Pancreas (tissue), 10 donors: ENCODE measurements around the gene CES3. TPM values are rescaled to one million over a fixed set of nuclear protein-coding genes. Genes with fewer than 3 reads are reported as not detected.
"Not testable (repeated sequence)": the region's sequence is repeated elsewhere in the genome, so short reads cannot be mapped to it uniquely, and the experiment has no call there.

Source experiments
- ATAC-seq, 4 donors: fragments of 200-7000 bp; cut with Tn5 transposase; one replicate each; pipeline versions ENCODE4 v1.8.0 to v1.9.1; 2020; ENCODE audit warnings: mild to moderate bottlenecking in 4 of 4, moderate library complexity in 4 of 4
- DNase-seq, 6 donors: peaks; one replicate each; pipeline ENCODE4 v3.0.0-alpha.2; 2020
- FAIRE-seq: peaks from 2 replicates; lab custom pipeline; 2012; peaks lifted over from hg19 to GRCh38; lab: Jason Lieb, UNC
- H3K27ac ChIP-seq, 4 donors: fragments of 200-600 bp; sonication (generic); 1 replicate in 3 of 4; 2 replicates in 1 of 4; pipeline versions ENCODE4 v1.5.0 to v1.8.0; 2020
- H3K27me3 ChIP-seq, 4 donors: fragments of 200-600 bp; one replicate each; pipeline ENCODE4 v1.8.0; 2021
- H3K36me3 ChIP-seq, 3 donors: fragments of 200-600 bp; sonication (generic) in 1 of 3; one replicate each; pipeline versions ENCODE4 v1.5.0 to v1.8.0; 2020 to 2021
- H3K4me1 ChIP-seq, 3 donors: fragments of 200-600 bp; one replicate each; pipeline ENCODE4 v1.8.0; 2021
- H3K4me3 ChIP-seq, 4 donors: fragments of 200-600 bp; sonication (generic) in 2 of 4; one replicate each; pipeline versions ENCODE4 v1.5.0 to v1.8.0; 2020 to 2021
- H3K9me3 ChIP-seq, 4 donors: fragments of 200-600 bp; one replicate each; pipeline ENCODE4 v1.8.0; 2021
- WGBS, 2 donors: extraction: QIAGEN DNeasy Blood & Tissue Kit; methylation state at CpG; one replicate each; pipeline ENCODE4 v1.1.7; 2013; 5-methylcytosine and 5-hydroxymethylcytosine counted together
- intact Hi-C, 3 donors: fragments of 100-400 bp; cut with DNase I; formaldehyde crosslinking; loops; one replicate each; pipeline versions ENCODE4 v1.11.1 to v1.14.2; 2022
- polyA plus RNA-seq, 2 donors: library from polyadenylated mRNA; stranded (reverse); fragments of 200-250 nt; gene quantifications; one replicate each; pipeline ENCODE4 v1.2.3, GENCODE V29; 2013
- total RNA-seq, 6 donors: library from RNA; stranded (reverse); fragmentation: NEBNext Ultra II Directional in 4 of 6; extraction: Animal tissue kit (Norgen Biotek cat#: 25700) in 4 of 6; gene quantifications; one replicate each; pipeline versions ENCODE4 v1.2.1 to v1.2.4, GENCODE V29; 2021 to 2023
- TF ChIP-seq, protein P1 (sequence below), 4 donors: fragments of 200-600 bp; sonication (generic) in 3 of 4; IDR thresholded peaks; one replicate each; pipeline versions ENCODE4 v1.5.0 to v1.8.0; 2021; ENCODE audit warnings: antibody characterized with exemption in 4 of 4
- donor health status: healthy with polysubstance abuse.
- donor health status: DM: no; HTN: no; CAD: no; lungs with moderate emphysema.
- donor health status: DM: no; HTN: no; CAD: no.
- donor health status: control.
- donor health status: control.
- donor health status: Bipolar disorder and iron deficiency.
- donor health status: DM: yes; HTN: yes; CAD: no.
- donor health status: DM: no; HTN: no; CAD: no.
- donor health status: DM: no; HTN: no; CAD: no.
- donor health status: DM: yes; HTN: yes; CAD: no.

Gene CES3
- total and polyA plus RNA-seq, 8 donors: 1.9 to 7.3 (median 5.2) TPM

DNA sequence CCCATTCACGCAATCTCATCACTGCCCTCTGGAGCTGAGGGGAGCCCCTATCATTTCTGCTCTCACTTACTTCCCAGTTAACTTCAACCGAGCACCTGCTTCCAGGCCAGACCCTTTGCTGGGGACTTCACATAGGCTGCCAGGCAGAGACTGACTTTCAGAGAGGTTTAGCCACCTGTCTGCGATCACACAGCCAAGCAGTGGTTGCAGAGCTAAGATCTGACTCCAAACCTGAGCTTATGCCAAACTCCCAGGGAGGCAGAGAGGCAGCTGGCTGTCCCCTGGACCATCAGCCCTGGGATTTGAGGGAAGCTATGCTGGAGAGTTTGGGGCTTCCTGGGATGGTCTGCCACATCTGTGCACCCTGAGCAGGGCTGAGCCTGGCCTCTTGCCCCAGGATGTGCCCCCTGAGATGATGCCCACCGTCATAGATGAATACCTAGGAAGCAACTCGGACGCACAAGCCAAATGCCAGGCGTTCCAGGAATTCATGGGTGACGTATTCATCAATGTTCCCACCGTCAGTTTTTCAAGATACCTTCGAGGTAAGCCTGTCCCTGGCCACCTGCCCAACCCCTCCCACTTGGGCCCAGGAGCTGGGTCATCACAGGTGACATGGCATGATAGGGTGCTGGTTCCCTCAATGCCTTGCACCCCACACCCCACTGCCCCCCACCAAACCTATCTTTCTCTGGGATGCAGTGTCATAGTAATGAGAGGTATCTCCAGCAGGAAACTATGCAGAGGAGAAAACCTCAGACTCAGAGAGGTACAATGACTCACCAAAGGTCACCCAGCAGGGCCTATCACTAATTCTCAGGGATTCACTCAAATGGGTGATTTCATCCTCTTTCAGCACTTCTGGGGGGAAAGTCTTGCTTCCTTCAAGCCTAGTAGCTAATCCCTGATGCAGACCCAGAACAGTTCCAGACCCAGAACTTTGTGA is 10.0 kb downstream of the CES3 start:
- no peak overlapping the region for H3K27ac ChIP-seq
- no peaks in the 10 kb centered on the region for H3K36me3 ChIP-seq
- H3K27me3 ChIP-seq: no peaks in the 10 kb centered on the region
- FAIRE-seq: no peak
- no peaks in the 10 kb centered on the region for H3K9me3 ChIP-seq
- TF ChIP-seq, protein P1, sequence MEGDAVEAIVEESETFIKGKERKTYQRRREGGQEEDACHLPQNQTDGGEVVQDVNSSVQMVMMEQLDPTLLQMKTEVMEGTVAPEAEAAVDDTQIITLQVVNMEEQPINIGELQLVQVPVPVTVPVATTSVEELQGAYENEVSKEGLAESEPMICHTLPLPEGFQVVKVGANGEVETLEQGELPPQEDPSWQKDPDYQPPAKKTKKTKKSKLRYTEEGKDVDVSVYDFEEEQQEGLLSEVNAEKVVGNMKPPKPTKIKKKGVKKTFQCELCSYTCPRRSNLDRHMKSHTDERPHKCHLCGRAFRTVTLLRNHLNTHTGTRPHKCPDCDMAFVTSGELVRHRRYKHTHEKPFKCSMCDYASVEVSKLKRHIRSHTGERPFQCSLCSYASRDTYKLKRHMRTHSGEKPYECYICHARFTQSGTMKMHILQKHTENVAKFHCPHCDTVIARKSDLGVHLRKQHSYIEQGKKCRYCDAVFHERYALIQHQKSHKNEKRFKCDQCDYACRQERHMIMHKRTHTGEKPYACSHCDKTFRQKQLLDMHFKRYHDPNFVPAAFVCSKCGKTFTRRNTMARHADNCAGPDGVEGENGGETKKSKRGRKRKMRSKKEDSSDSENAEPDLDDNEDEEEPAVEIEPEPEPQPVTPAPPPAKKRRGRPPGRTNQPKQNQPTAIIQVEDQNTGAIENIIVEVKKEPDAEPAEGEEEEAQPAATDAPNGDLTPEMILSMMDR (IDR thresholded peaks at IDR 0.05): no peak
- ATAC-seq: no peak
- H3K4me1 ChIP-seq: no peaks in the 10 kb centered on the region
- no peak overlapping the region for H3K4me3 ChIP-seq
- 56 to 66% methylated on average over 10 of the region's 10 CpGs for WGBS, 2 donors
- intact Hi-C loops: loop anchor here (10.0 kb wide), 3 partner anchors 56 to 194 kb away; partner anchors contain the start of genes B3GNT9 (in 1 of the 3), CDH16 (in 1 of the 3), FBXL8 (in 1 of the 3) and HSF4 (in 1 of the 3)
- no peak for DNase-seq

DNA sequence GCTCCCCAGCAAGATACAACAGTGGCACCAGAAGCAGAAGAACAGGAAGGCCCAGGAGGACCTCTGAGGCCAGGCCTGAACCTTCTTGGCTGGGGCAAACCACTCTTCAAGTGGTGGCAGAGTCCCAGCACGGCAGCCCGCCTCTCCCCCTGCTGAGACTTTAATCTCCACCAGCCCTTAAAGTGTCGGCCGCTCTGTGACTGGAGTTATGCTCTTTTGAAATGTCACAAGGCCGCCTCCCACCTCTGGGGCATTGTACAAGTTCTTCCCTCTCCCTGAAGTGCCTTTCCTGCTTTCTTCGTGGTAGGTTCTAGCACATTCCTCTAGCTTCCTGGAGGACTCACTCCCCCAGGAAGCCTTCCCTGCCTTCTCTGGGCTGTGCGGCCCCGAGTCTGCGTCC is 11.9 kb downstream of the CES3 start:
- intact Hi-C loops: loop anchor here (10.0 kb wide), 3 partner anchors 58 to 192 kb away; partner anchors contain the start of genes B3GNT9 (in 1 of the 3), CDH16 (in 1 of the 3), FBXL8 (in 1 of the 3) and HSF4 (in 1 of the 3)
- no peak for DNase-seq
- Histone ChIP-seq H3K36me3 (no peaks in the 10 kb centered on the region), H3K4me3 (no peak overlapping the region), H3K27me3 (no peaks in the 10 kb centered on the region), H3K27ac (no peak overlapping the region), H3K9me3 (no peaks in the 10 kb centered on the region), H3K4me1 (no peaks in the 10 kb centered on the region)
- ATAC-seq: no peak
- TF ChIP-seq, protein P1 (IDR thresholded peaks at IDR 0.05): no peak
- WGBS, 2 donors: 89 to 92% methylated on average over 9 of the region's 9 CpGs
- no peak for FAIRE-seq

DNA sequence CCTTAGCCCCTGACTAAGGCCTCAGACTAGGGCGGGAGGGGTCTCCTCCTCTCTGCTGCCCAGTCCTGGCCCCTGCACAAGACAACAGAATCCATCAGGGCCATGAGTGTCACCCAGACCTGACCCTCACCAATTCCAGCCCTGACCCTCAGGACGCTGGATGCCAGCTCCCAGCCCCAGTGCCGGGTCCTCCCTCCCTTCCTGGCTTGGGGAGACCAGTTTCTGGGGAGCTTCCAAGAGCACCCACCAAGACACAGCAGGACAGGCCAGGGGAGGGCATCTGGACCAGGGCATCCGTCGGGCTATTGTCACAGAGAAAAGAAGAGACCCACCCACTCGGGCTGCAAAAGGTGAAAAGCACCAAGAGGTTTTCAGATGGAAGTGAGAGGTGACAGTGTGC is 12.7 kb downstream of the CES3 start:
- Histone ChIP-seq H3K27ac (no peak overlapping the region), H3K27me3 (no peaks in the 10 kb centered on the region), H3K36me3 (no peaks in the 10 kb centered on the region), H3K4me1 (no peaks in the 10 kb centered on the region), H3K9me3 (no peaks in the 10 kb centered on the region), H3K4me3 (no peak overlapping the region)
- DNase-seq (no peak), ATAC-seq (no peak), FAIRE-seq (no peak)
- intact Hi-C loops: loop anchor here (10.0 kb wide), 3 partner anchors 59 to 191 kb away; partner anchors contain the start of genes B3GNT9 (in 1 of the 3), CDH16 (in 1 of the 3), FBXL8 (in 1 of the 3) and HSF4 (in 1 of the 3)
- WGBS, 2 donors: 71 to 85% methylated on average over 6 of the region's 6 CpGs
- TF ChIP-seq, protein P1 (IDR thresholded peaks at IDR 0.05): no peak

DNA sequence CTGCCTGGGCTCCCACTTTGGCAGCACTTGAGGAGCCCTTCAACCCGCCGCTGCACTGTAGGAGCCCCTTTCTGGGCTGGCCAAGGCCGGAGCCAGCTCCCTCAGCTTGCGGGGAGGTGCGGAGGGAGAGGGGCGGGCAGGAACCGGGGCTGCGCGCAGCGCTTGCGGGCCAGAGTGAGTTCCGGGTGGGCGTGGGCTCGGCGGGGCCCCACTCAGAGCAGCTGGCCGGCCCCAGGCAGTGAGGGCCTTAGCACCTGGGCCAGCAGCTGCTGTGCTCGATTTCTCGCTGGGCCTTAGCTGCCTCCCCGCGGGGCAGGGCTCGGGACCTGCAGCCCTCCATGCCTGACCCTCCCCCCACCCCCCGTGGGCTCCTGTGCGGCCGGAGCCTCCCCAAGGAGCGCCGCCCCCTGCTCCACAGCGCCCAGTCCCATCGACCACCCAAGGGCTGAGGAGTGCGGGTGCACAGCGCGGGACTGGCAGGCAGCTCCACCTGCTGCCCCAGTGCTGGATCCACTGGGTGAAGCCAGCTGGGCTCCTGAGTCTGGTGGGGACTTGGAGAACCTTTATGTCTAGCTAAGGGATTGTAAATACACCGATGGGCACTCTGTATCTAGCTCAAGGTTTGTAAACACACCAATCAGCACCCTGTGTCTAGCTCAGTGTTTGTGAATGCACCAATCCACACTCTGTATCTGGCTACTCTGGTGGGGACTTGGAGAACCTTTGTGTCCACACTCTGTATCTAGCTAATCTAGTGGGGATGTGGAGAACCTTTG is 13.3 kb downstream of the CES3 start:
- WGBS, 2 donors: 75 to 84% methylated on average over 28 to 32 of the region's 32 CpGs

DNA sequence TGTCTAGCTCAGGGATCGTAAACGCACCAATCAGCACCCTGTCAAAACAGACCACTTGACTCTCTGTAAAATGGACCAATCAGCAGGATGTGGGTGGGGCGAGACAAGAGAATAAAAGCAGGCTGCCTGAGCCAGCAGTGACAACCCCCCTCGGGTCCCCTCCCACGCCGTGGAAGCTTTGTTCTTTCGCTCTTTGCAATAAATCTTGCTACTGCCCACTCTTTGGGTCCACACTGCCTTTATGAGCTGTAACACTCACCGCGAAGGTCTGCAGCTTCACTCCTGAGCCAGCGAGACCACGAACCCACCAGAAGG is 13.8 kb downstream of the CES3 start:
- H3K4me3 ChIP-seq, H3K4me1 ChIP-seq, H3K27ac ChIP-seq, H3K27me3 ChIP-seq, DNase-seq, ATAC-seq, FAIRE-seq, H3K36me3 ChIP-seq, H3K9me3 ChIP-seq: not testable (repeated sequence)
- WGBS, 2 donors: 53 to 66% methylated on average over 9 to 11 of the region's 11 CpGs
- intact Hi-C loops: loop anchor here (5.0 to 10.0 kb wide), 4 partner anchors 60 to 190 kb away; partner anchors contain the start of genes B3GNT9 (in 2 of the 3), CDH16 (in 1 of the 3), FBXL8 (in 1 of the 3) and HSF4 (in 1 of the 3)

More for the DNA sequence above, 13.3 kb downstream of the CES3 start:
- ATAC-seq, DNase-seq, H3K27me3 ChIP-seq, H3K27ac ChIP-seq, FAIRE-seq, H3K4me3 ChIP-seq, H3K36me3 ChIP-seq, H3K9me3 ChIP-seq, H3K4me1 ChIP-seq: not testable (repeated sequence)
- intact Hi-C loops: loop anchor here (10.0 kb wide), 3 partner anchors 60 to 190 kb away; partner anchors contain the start of genes B3GNT9 (in 1 of the 3), CDH16 (in 1 of the 3), FBXL8 (in 1 of the 3) and HSF4 (in 1 of the 3)
